Measurements from ENCODE around the gene TMEM132E.

- TF ChIP-seq CTCF (IDR thresholded peaks at IDR 0.05) (no peak), POLR2A (IDR thresholded peaks at IDR 0.05) (no peak)
Measured at GRCh38 chr17:34654276-34654880, 75.0 kb downstream of the TMEM132E start.
